Neural progenitor cell (in vitro differentiated cells): ENCODE measurements around the gene TCOF1. TPM values are rescaled to one million over a fixed set of nuclear protein-coding genes. Genes with fewer than 3 reads are reported as not detected.

Experiments used
- DNase-seq: peaks from one replicate; pipeline ENCODE4 v3.0.0-alpha.2; 2016; ENCODE audit warnings: low spot score
- H2AFZ ChIP-seq: fragments of 200-600 bp; sonication (generic); replicated peaks from 2 replicates; pipeline ENCODE4 v1.6.1; 2016; ENCODE audit warnings: antibody characterized with exemption
- H3F3A ChIP-seq: fragments of 200-600 bp; sonication (generic); 2 replicates; pipeline ENCODE4 v1.6.1; 2016; ENCODE audit warnings: antibody characterized with exemption, low read depth
- H3K27ac ChIP-seq: fragments of 200-600 bp; sonication (generic); 2 replicates; pipeline ENCODE4 v1.5.1; 2016; ENCODE audit warnings: mild to moderate bottlenecking
- H3K27me3 ChIP-seq: fragments of 200-600 bp; sonication (generic); 2 replicates; pipeline ENCODE4 v1.6.1; 2016; ENCODE audit warnings: mild to moderate bottlenecking, moderate library complexity
- H3K36me3 ChIP-seq: fragments of 200-600 bp; sonication (generic); 2 replicates; pipeline ENCODE4 v1.5.1; 2016
- H3K4me1 ChIP-seq: fragments of 200-600 bp; sonication (generic); 2 replicates; pipeline ENCODE4 v1.6.1; 2016; ENCODE audit warnings: mixed run types
- H3K4me2 ChIP-seq: fragments of 200-600 bp; sonication (generic); 2 replicates; pipeline ENCODE4 v1.6.1; 2016
- H3K4me3 ChIP-seq: fragments of 200-600 bp; sonication (generic); 2 replicates; pipeline ENCODE4 v1.5.1; 2016
- H3K79me2 ChIP-seq: fragments of 200-600 bp; sonication (generic); 2 replicates; pipeline ENCODE4 v1.6.1; 2016; ENCODE audit warnings: low read depth
- H3K9ac ChIP-seq: fragments of 200-600 bp; sonication (generic); 2 replicates; pipeline ENCODE4 v1.6.1; 2016
- H3K9me3 ChIP-seq: fragments of 200-600 bp; sonication (generic); 2 replicates; pipeline ENCODE4 v1.5.1; 2016; ENCODE audit warnings: low read depth
- H4K20me1 ChIP-seq: fragments of 200-600 bp; sonication (generic); 2 replicates; pipeline ENCODE4 v1.6.1; 2016; ENCODE audit warnings: low read depth
- H3K27ac Mint-ChIP-seq: 3 replicates; pipeline ENCODE4 v1.8.0; 2021; ENCODE audit warnings: mixed read lengths
- H3K27me3 Mint-ChIP-seq: 2 replicates; pipeline ENCODE4 v1.8.0; 2022; ENCODE audit warnings: low read depth, mild to moderate bottlenecking, inconsistent platforms, moderate library complexity, mixed read lengths; ENCODE audit not compliant: insufficient read depth
- H3K36me3 Mint-ChIP-seq: 3 replicates; pipeline ENCODE4 v1.8.0; 2021; ENCODE audit warnings: mixed read lengths
- H3K4me1 Mint-ChIP-seq: 3 replicates; pipeline ENCODE4 v1.8.0; 2021; ENCODE audit warnings: mixed read lengths
- H3K4me3 Mint-ChIP-seq: 3 replicates; pipeline ENCODE4 v1.8.0; 2021; ENCODE audit warnings: mild to moderate bottlenecking, moderate library complexity, mixed read lengths
- H3K9me3 Mint-ChIP-seq: 3 replicates; pipeline ENCODE4 v1.8.0; 2020; ENCODE audit warnings: mixed read lengths
- CTCF ChIP-seq: fragments of 200-600 bp; sonication (generic); IDR thresholded peaks from 2 replicates; pipeline ENCODE4 v1.5.1; 2017; ENCODE audit warnings: antibody characterized with exemption, mild to moderate bottlenecking
- EZH2 ChIP-seq: fragments of 200-600 bp; sonication (generic); IDR thresholded peaks from 2 replicates; pipeline ENCODE4 v1.6.1; 2017; ENCODE audit warnings: antibody characterized with exemption, mild to moderate bottlenecking, moderate library complexity
- EZH2phosphoT487 ChIP-seq: fragments of 200-600 bp; sonication (generic); IDR thresholded peaks from 2 replicates; pipeline ENCODE4 v1.6.1; 2017; ENCODE audit warnings: antibody characterized with exemption
- total RNA-seq: library from RNA; depleted of rRNA; stranded (reverse); fragments of >200 nt; gene quantifications from 2 replicates; pipeline ENCODE4 v1.2.3, GENCODE V29; 2015; ENCODE audit warnings: low replicate concordance

TCOF1 gene
- total RNA-seq, 1 donor from 2014 or later, result 37.9 TPM

- H3K4me1 ChIP-seq, result peaks cover 13% of the 10 kb centered on the region
- no peaks in the 10 kb centered on the region for H3K36me3 ChIP-seq
- DNase-seq, result no peak
- H3K4me2 ChIP-seq, result no peak overlapping the region
- no peak for TF ChIP-seq EZH2phosphoT487
- no peak for TF ChIP-seq EZH2
- no peak for TF ChIP-seq CTCF
- no peaks in the 10 kb centered on the region for H3K27me3 ChIP-seq
- Mint-ChIP-seq H3K4me3 (no peak overlapping the region), H3K27me3 (peaks cover 5% of the 10 kb centered on the region), H3K9me3 (no peaks in the 10 kb centered on the region), H3K4me1 (peaks cover 31% of the 10 kb centered on the region), H3K27ac (no peak overlapping the region), H3K36me3 (no peaks in the 10 kb centered on the region)
- no peaks in the 10 kb centered on the region for H3K9me3 ChIP-seq
- H3K79me2 ChIP-seq, result no peaks in the 10 kb centered on the region
- no peak overlapping the region for H3K27ac ChIP-seq
- no peak overlapping the region for H2AFZ ChIP-seq
- no peak overlapping the region for H3K9ac ChIP-seq
- no peak overlapping the region for H3K4me3 ChIP-seq
- no peaks in the 10 kb centered on the region for H4K20me1 ChIP-seq
- no peaks in the 10 kb centered on the region for H3F3A ChIP-seq
These were observed 28.5 kb upstream of the TCOF1 start for GRCh38 chr5:150329038-150329437.

- Mint-ChIP-seq H3K27ac (peak overlapping the region; percentile 43), H3K4me1 (peaks cover 29% of the 10 kb centered on the region)
These were observed 27.3 kb upstream of the TCOF1 start for GRCh38 chr5:150329881-150330876.

GRCh38 chr5:150333400-150333799 is 24.1 kb upstream of the TCOF1 start:
- Mint-ChIP-seq H3K27ac (no peak overlapping the region), H3K27me3 (peaks cover 5% of the 10 kb centered on the region), H3K9me3 (no peaks in the 10 kb centered on the region), H3K4me3 (no peak overlapping the region), H3K4me1 (peaks cover 12% of the 10 kb centered on the region), H3K36me3 (no peaks in the 10 kb centered on the region)
- H3K4me2 ChIP-seq, result no peak overlapping the region
- no peaks in the 10 kb centered on the region for H4K20me1 ChIP-seq
- TF ChIP-seq CTCF (no peak), EZH2 (no peak), EZH2phosphoT487 (no peak)
- H3K27ac ChIP-seq, result no peak overlapping the region
- H2AFZ ChIP-seq, result no peak overlapping the region
- H3K79me2 ChIP-seq, result no peaks in the 10 kb centered on the region
- H3K4me3 ChIP-seq, result no peak overlapping the region
- no peaks in the 10 kb centered on the region for H3K4me1 ChIP-seq
- no peaks in the 10 kb centered on the region for H3K9me3 ChIP-seq
- H3K36me3 ChIP-seq, result no peaks in the 10 kb centered on the region
- H3K9ac ChIP-seq, result no peak overlapping the region
- no peak for DNase-seq
- no peaks in the 10 kb centered on the region for H3F3A ChIP-seq
- H3K27me3 ChIP-seq, result no peaks in the 10 kb centered on the region

More at GRCh38 chr5:150329881-150330876, 27.3 kb upstream of the TCOF1 start:
- no peak for DNase-seq
- H3K27me3 ChIP-seq, result no peaks in the 10 kb centered on the region
- no peak overlapping the region for H3K4me3 ChIP-seq
- TF ChIP-seq EZH2phosphoT487 (no peak), CTCF (no peak), EZH2 (no peak)
- H3K9ac ChIP-seq, result no peak overlapping the region
- H2AFZ ChIP-seq, result no peak overlapping the region
- no peaks in the 10 kb centered on the region for H3K36me3 ChIP-seq
- H3K4me1 ChIP-seq, result peaks cover 13% of the 10 kb centered on the region
- peaks cover 5% of the 10 kb centered on the region for H3K27me3 Mint-ChIP-seq
- no peaks in the 10 kb centered on the region for H3K9me3 ChIP-seq
- H3K79me2 ChIP-seq, result no peaks in the 10 kb centered on the region
- H3K9me3 Mint-ChIP-seq, result no peaks in the 10 kb centered on the region
- H4K20me1 ChIP-seq, result no peaks in the 10 kb centered on the region
- no peaks in the 10 kb centered on the region for H3K36me3 Mint-ChIP-seq
- no peaks in the 10 kb centered on the region for H3F3A ChIP-seq
- H3K27ac ChIP-seq, result no peak overlapping the region
- H3K4me2 ChIP-seq, result no peak overlapping the region
- H3K4me3 Mint-ChIP-seq, result no peak overlapping the region
